GM18511 (cell line): ENCODE results near the gene SLC5A11.
"Not testable (repeated sequence)": the region's sequence is repeated elsewhere in the genome, so short reads cannot be mapped to it uniquely, and the experiment has no call there.

Experiments
- ATAC-seq: cut with Tn5 transposase; IDR thresholded peaks from one replicate; pipeline ENCODE4 v1.9.1; 2021; ENCODE audit warnings: mild to moderate bottlenecking, moderate library complexity; ENCODE audit not compliant: unreplicated experiment

The SLC5A11 gene

GRCh38 chr16:24834459-24835335 is 11.1 kb upstream of the SLC5A11 start:
- no peak for ATAC-seq

GRCh38 chr16:24836836-24837235 is 8.9 kb upstream of the SLC5A11 start:
- no peak for ATAC-seq

GRCh38 chr16:24837969-24838368 is 7.8 kb upstream of the SLC5A11 start:
- no peak for ATAC-seq

- no peak for ATAC-seq
These were observed 7.1 kb upstream of the SLC5A11 start for GRCh38 chr16:24838554-24839266.

GRCh38 chr16:24839347-24839972 is 6.3 kb upstream of the SLC5A11 start:
- ATAC-seq: no peak

- ATAC-seq: no peak
These were observed 4.5 kb upstream of the SLC5A11 start for GRCh38 chr16:24841291-24841690.

GRCh38 chr16:24844101-24845030 is 1.4 kb upstream of the SLC5A11 start:
- ATAC-seq: no peak

- not testable (repeated sequence) for ATAC-seq
These were observed 765 bp upstream of the SLC5A11 start for GRCh38 chr16:24845031-24845365.

GRCh38 chr16:24846548-24847357 is 990 bp downstream of the SLC5A11 start:
- ATAC-seq: no peak

- ATAC-seq: no peak
These were observed 1.5 kb downstream of the SLC5A11 start for GRCh38 chr16:24847358-24847664.

GRCh38 chr16:24848065-24848464 is 2.3 kb downstream of the SLC5A11 start:
- no peak for ATAC-seq

- ATAC-seq: no peak
These were observed 3.9 kb downstream of the SLC5A11 start for GRCh38 chr16:24849641-24850040.

GRCh38 chr16:24850289-24850938 is 4.7 kb downstream of the SLC5A11 start:
- no peak for ATAC-seq

GRCh38 chr16:24851700-24852099 is 5.9 kb downstream of the SLC5A11 start:
- no peak for ATAC-seq

- ATAC-seq: no peak
These were observed 6.5 kb downstream of the SLC5A11 start for GRCh38 chr16:24852281-24852721.

GRCh38 chr16:24853169-24853824 is 7.5 kb downstream of the SLC5A11 start:
- no peak for ATAC-seq

- ATAC-seq: no peak
These were observed 8.1 kb downstream of the SLC5A11 start for GRCh38 chr16:24853830-24854229.

GRCh38 chr16:24854607-24855171 is 8.9 kb downstream of the SLC5A11 start:
- no peak for ATAC-seq

- ATAC-seq: no peak
These were observed 9.9 kb downstream of the SLC5A11 start for GRCh38 chr16:24855678-24856077.
